A549 (cell line): ENCODE measurements around the gene HDLBP. TPM values are rescaled to one million over a fixed set of nuclear protein-coding genes. Genes with fewer than 3 reads are reported as not detected.

Source experiments
- ATAC-seq, 2 experiments: fragments of 200-7000 bp in 1 of 2; fragments of >200 bp in 1 of 2; cut with Nextera tagmentation in 1 of 2; cut with Tn5 transposase in 1 of 2; 3 replicates each; pipeline versions ENCODE4 v1.8.0 to v1.9.1; 2018 to 2020; ENCODE audit warnings: mild to moderate bottlenecking in 1 of 2, moderate library complexity in 1 of 2
- CTCF ChIA-PET: fragments of 300-600 bp; sonication (Branson Sonifier 250); formaldehyde crosslinking; extraction: SDS; loops from one replicate; lab custom pipeline; 2021; ENCODE audit warnings: antibody characterized with exemption, inconsistent platforms; lab: Yijun Ruan, JAX
- POLR2A ChIA-PET: fragments of 350-600 bp; formaldehyde crosslinking; extraction: SDS; loops from one replicate; lab custom pipeline; 2021; ENCODE audit warnings: antibody characterized with exemption, inconsistent platforms; lab: Yijun Ruan, JAX
- DNase-seq, 2 experiments: peaks; one replicate each; pipeline versions ENCODE4 v3.0.0 to v3.0.0-alpha.2; 2011 to 2016; ENCODE audit warnings: low read depth in 1 of 2, low spot score in 1 of 2
- FAIRE-seq: peaks from 2 replicates; lab custom pipeline; 2011; peaks lifted over from hg19 to GRCh38; lab: Jason Lieb, UNC
- H3K27ac ChIP-seq, 2 experiments: fragments of >200 bp; sonication (Bioruptor Twin); formaldehyde crosslinking; 3 replicates each; pipeline ENCODE4 v1.5.1; 2016 to 2017
- H3K4me1 ChIP-seq: fragments of >200 bp; sonication (Bioruptor Twin); formaldehyde crosslinking; 3 replicates; pipeline ENCODE4 v1.6.1; 2016
- H3K4me2 ChIP-seq: fragments of >200 bp; sonication (Bioruptor Twin); formaldehyde crosslinking; 3 replicates; pipeline ENCODE4 v1.6.1; 2016
- H3K4me3 ChIP-seq: fragments of >200 bp; sonication (Bioruptor Twin); formaldehyde crosslinking; 3 replicates; pipeline ENCODE4 v1.5.1; 2016
- H3K9me3 ChIP-seq: fragments of >200 bp; sonication (Bioruptor Twin); formaldehyde crosslinking; 3 replicates; pipeline ENCODE4 v1.6.1; 2016
- BCL3 ChIP-seq: fragments of >200 bp; sonication (Bioruptor Twin); formaldehyde crosslinking; IDR thresholded peaks from 3 replicates; pipeline ENCODE4 v1.6.1; 2016
- BHLHE40 ChIP-seq: IDR thresholded peaks from 2 replicates; pipeline ENCODE4 v1.6.1; 2012; ENCODE audit warnings: low read depth, low read length, inconsistent platforms
- CBX2 ChIP-seq: fragments of 200-600 bp; sonication (generic); IDR thresholded peaks from 2 replicates; pipeline ENCODE4 v1.6.1; 2016; ENCODE audit warnings: low read depth, mild to moderate bottlenecking, borderline replicate concordance
- CHD2 ChIP-seq: fragments of 150-350 bp; IDR thresholded peaks from 2 replicates; pipeline ENCODE4 v1.6.1; 2014; ENCODE audit warnings: low read length; ENCODE audit not compliant: partially characterized antibody
- EHMT2 ChIP-seq: fragments of 200-600 bp; sonication (generic); IDR thresholded peaks from 2 replicates; pipeline ENCODE4 v1.6.1; 2016; ENCODE audit warnings: antibody characterized with exemption, low read depth, mild to moderate bottlenecking, moderate library complexity
- FOXS1 ChIP-seq: fragments of 250-450 bp; sonication (Bioruptor Pico); IDR thresholded peaks from 2 replicates; pipeline ENCODE4 v1.5.0; 2020; ENCODE audit warnings: mild to moderate bottlenecking, moderate library complexity
- HES2 ChIP-seq: fragments of >200 bp; sonication (Bioruptor Twin); formaldehyde crosslinking; IDR thresholded peaks from 2 replicates; pipeline ENCODE4 v1.6.1; 2016
- HEYL ChIP-seq: fragments of 250-450 bp; sonication (Bioruptor Pico); IDR thresholded peaks from 2 replicates; pipeline ENCODE4 v1.8.0; 2021; ENCODE audit warnings: mild to moderate bottlenecking, moderate library complexity
- HOXA7 ChIP-seq: fragments of 250-450 bp; sonication (Bioruptor Pico); IDR thresholded peaks from 2 replicates; pipeline ENCODE4 v1.5.0; 2020; ENCODE audit warnings: mild to moderate bottlenecking, moderate library complexity
- HOXB5 ChIP-seq: fragments of 250-450 bp; sonication (Bioruptor Pico); IDR thresholded peaks from 2 replicates; pipeline ENCODE4 v1.5.0; 2020; ENCODE audit warnings: mild to moderate bottlenecking, moderate library complexity
- KDM1A ChIP-seq: fragments of 200-600 bp; sonication (generic); IDR thresholded peaks from 2 replicates; pipeline ENCODE4 v1.6.1; 2016; ENCODE audit warnings: low read depth, mild to moderate bottlenecking
- KDM5A ChIP-seq: fragments of 200-600 bp; sonication (generic); IDR thresholded peaks from 2 replicates; pipeline ENCODE4 v1.6.1; 2016; ENCODE audit warnings: antibody characterized with exemption, mild to moderate bottlenecking
- MAFK ChIP-seq: fragments of 450-650 bp; IDR thresholded peaks from 2 replicates; pipeline ENCODE4 v1.6.1; 2014; ENCODE audit not compliant: partially characterized antibody
- MAX ChIP-seq: IDR thresholded peaks from 2 replicates; pipeline ENCODE4 v1.6.1; 2012
- MAZ ChIP-seq: fragments of 150-350 bp; IDR thresholded peaks from 2 replicates; pipeline ENCODE4 v1.6.1; 2014; ENCODE audit warnings: antibody characterized with exemption, low read depth, low read length, borderline replicate concordance
- MYC ChIP-seq: IDR thresholded peaks from 2 replicates; pipeline ENCODE4 v1.6.1; 2012; ENCODE audit warnings: mild to moderate bottlenecking, inconsistent platforms, low read length, improper control_type of control experiment, borderline replicate concordance
- PHF8 ChIP-seq: fragments of 200-600 bp; sonication (generic); IDR thresholded peaks from 2 replicates; pipeline ENCODE4 v1.6.1; 2016; ENCODE audit warnings: low read depth, mild to moderate bottlenecking, antibody characterized with exemption, moderate library complexity, borderline replicate concordance
- POLR2A ChIP-seq: IDR thresholded peaks from 2 replicates; pipeline ENCODE4 v1.6.1; 2012; ENCODE audit warnings: mild to moderate bottlenecking, low read length
- POLR2AphosphoS2 ChIP-seq: conservative IDR thresholded peaks from 2 replicates; pipeline ENCODE4 v1.6.1; 2012; ENCODE audit warnings: low read length, improper control_type of control experiment, inconsistent platforms
- RARB ChIP-seq: fragments of 250-450 bp; sonication (Bioruptor Pico); IDR thresholded peaks from 2 replicates; pipeline ENCODE4 v1.8.0; 2021; ENCODE audit warnings: mild to moderate bottlenecking, moderate library complexity
- SMC3 ChIP-seq: fragments of >200 bp; sonication (Bioruptor Twin); formaldehyde crosslinking; IDR thresholded peaks from 3 replicates; pipeline ENCODE4 v1.6.1; 2018; ENCODE audit warnings: inconsistent platforms
- SREBF2 ChIP-seq: fragments of 450-650 bp; IDR thresholded peaks from 2 replicates; pipeline ENCODE4 v1.6.1; 2014; ENCODE audit warnings: mild to moderate bottlenecking, moderate library complexity
- TFCP2L1 ChIP-seq: fragments of 250-450 bp; sonication (Bioruptor Pico); IDR thresholded peaks from 2 replicates; pipeline ENCODE4 v1.5.0; 2021; ENCODE audit warnings: mild to moderate bottlenecking
- TP53 ChIP-seq: fragments of 250-450 bp; sonication (Bioruptor Pico); IDR thresholded peaks from 2 replicates; pipeline ENCODE4 v1.5.0; 2021; ENCODE audit warnings: mild to moderate bottlenecking, moderate library complexity
- ZC3H11A ChIP-seq: fragments of 450-650 bp; IDR thresholded peaks from 2 replicates; pipeline ENCODE4 v1.6.1; 2014; ENCODE audit warnings: antibody characterized with exemption, mild to moderate bottlenecking
- ZFP36 ChIP-seq: fragments of 450-650 bp; IDR thresholded peaks from 2 replicates; pipeline ENCODE4 v1.6.1; 2014; ENCODE audit warnings: borderline replicate concordance; ENCODE audit not compliant: partially characterized antibody
- WGBS: methylation state at CpG from one replicate; pipeline ENCODE4 v1.1.6; 2017; ENCODE audit errors: missing lambda C conversion rate; 5-methylcytosine and 5-hydroxymethylcytosine counted together
- polyA plus RNA-seq, 4 experiments: library from polyadenylated mRNA; depleted of rRNA in 3 of 4; stranded (reverse); fragments of >200 nt; fragmentation: RNase III in 1 of 4; extraction: RNeasy Plus Mini Kit Qiagen cat#74134 plus additional on column Dnase treatment in 1 of 4; gene quantifications; 2 replicates in 3 of 4; 3 replicates in 1 of 4; pipeline ENCODE4 v1.2.3, GENCODE V29; 2011 to 2017

HDLBP gene
- polyA plus RNA-seq, 2 of the 4 experiments (the other 2 are of a cell fraction): 248 to 292 TPM

GRCh38 chr2:241271706-241272302, 43.7 kb downstream of the HDLBP start:
- POLR2A ChIA-PET: no interaction called here
- no peak for TF ChIP-seq SMC3
- peak; percentile 83 for TF ChIP-seq MAX
- TF ChIP-seq CBX2: no peak
- TF ChIP-seq MYC: 0 out of 2 replicates have a peak, but pooled peaks have one; percentile 48
- no peak for TF ChIP-seq ZC3H11A
- peak; percentile 69 for TF ChIP-seq MAFK
- CTCF ChIA-PET: no interaction called here
- WGBS: 1% methylated on average over 18 of the region's 37 CpGs
- H3K4me2 ChIP-seq: peak overlapping the region; percentile 87
- peaks cover 34% of the 10 kb centered on the region; the same call in 2 of the 3 replicates for H3K4me1 ChIP-seq
- peak overlapping the region; percentile 98 for H3K4me3 ChIP-seq
- peak overlapping the region; percentile 93 to 97 for H3K27ac ChIP-seq
- peak; percentile 70 to 85 for ATAC-seq
- peak; percentile 45 to 77 for DNase-seq
- no peak for FAIRE-seq
- no peaks in the 10 kb centered on the region for H3K9me3 ChIP-seq

- H3K4me1 ChIP-seq: peaks cover 34% of the 10 kb centered on the region; the same call in 2 of the 3 replicates
- no peaks in the 10 kb centered on the region for H3K9me3 ChIP-seq
- FAIRE-seq (no peak), ATAC-seq (no peak), DNase-seq (no peak)
- POLR2A ChIA-PET: no interaction called here
- H3K4me3 ChIP-seq: no peak overlapping the region
- 80% methylated on average over 5 of the region's 5 CpGs for WGBS
- H3K27ac ChIP-seq: no peak overlapping the region; a peak in 1 of 6 replicates
- H3K4me2 ChIP-seq: peak overlapping the region; percentile 87
- CTCF ChIA-PET: no interaction called here
- TF ChIP-seq EHMT2 (no peak), ZC3H11A (no peak), KDM5A (no peak), POLR2AphosphoS2 (no peak), POLR2A (no peak), BCL3 (no peak), KDM1A (no peak)
These were observed 44.9 kb downstream of the HDLBP start for GRCh38 chr2:241270531-241270930.

- Histone ChIP-seq H3K4me2 (peak overlapping the region; percentile 87; the same call in 2 of the 3 replicates), H3K4me1 (peaks cover 34% of the 10 kb centered on the region; the same call in 2 of the 3 replicates), H3K4me3 (no peak overlapping the region), H3K27ac (no peak overlapping the region), H3K9me3 (no peaks in the 10 kb centered on the region)
- FAIRE-seq (no peak), DNase-seq (no peak), ATAC-seq (no peak)
- CTCF ChIA-PET: interaction anchor here (0.8 to 1.2 kb wide), 2 partner anchors 11 to 197 kb away, joined by 3 read pairs; no protein-coding TSS in a partner anchor
- 91% methylated on average over 15 of the region's 15 CpGs for WGBS
- POLR2A ChIA-PET: no interaction called here
- no peak for TF ChIP-seq HOXA7 (CRISPR knock-in tag)
- no peak for TF ChIP-seq MYC
- no peak for TF ChIP-seq HES2
- TF ChIP-seq RARB (CRISPR knock-in tag): no peak
- TF ChIP-seq PHF8: no peak
- no peak for TF ChIP-seq TP53 (CRISPR knock-in tag)
- no peak for TF ChIP-seq SREBF2
- no peak for TF ChIP-seq BHLHE40
- no peak for TF ChIP-seq FOXS1 (CRISPR knock-in tag)
- TF ChIP-seq KDM1A: no peak
- no peak for TF ChIP-seq MAZ
- TF ChIP-seq ZFP36: no peak
- TF ChIP-seq HOXB5 (CRISPR knock-in tag): no peak
- no peak for TF ChIP-seq HEYL (CRISPR knock-in tag)
- no peak for TF ChIP-seq CHD2
- no peak for TF ChIP-seq TFCP2L1 (CRISPR knock-in tag)
- no peak for TF ChIP-seq CBX2
- no peak for TF ChIP-seq EHMT2
These were observed 45.6 kb downstream of the HDLBP start for GRCh38 chr2:241269707-241270520.
